GM12875 (cell line): ENCODE measurements around the gene NBPF1.
"Not testable (repeated sequence)": the region's sequence is repeated elsewhere in the genome, so short reads cannot be mapped to it uniquely, and the experiment has no call there.

ENCODE experiments used
- H3K4me3 ChIP-seq: one replicate; pipeline ENCODE4 v1.5.1; 2011; ENCODE audit warnings: low read depth, low read length, control low read depth
- CTCF ChIP-seq: IDR thresholded peaks from 2 replicates; pipeline ENCODE4 v1.5.1; 2011; ENCODE audit warnings: low read depth, mild to moderate bottlenecking, control low read depth, inconsistent platforms, low read length, moderate library complexity, borderline replicate concordance; ENCODE audit not compliant: insufficient read depth

NBPF1 gene

GRCh38 chr1:16631248-16632043, 18.1 kb upstream of the NBPF1 start:
- TF ChIP-seq CTCF: no peak
- H3K4me3 ChIP-seq: no peak overlapping the region

GRCh38 chr1:16630661-16631247, 17.4 kb upstream of the NBPF1 start:
- TF ChIP-seq CTCF: no peak

GRCh38 chr1:16629916-16630530, 16.7 kb upstream of the NBPF1 start:
- H3K4me3 ChIP-seq: not testable (repeated sequence)

More at GRCh38 chr1:16630661-16631247, 17.4 kb upstream of the NBPF1 start:
- H3K4me3 ChIP-seq: no peak overlapping the region

GRCh38 chr1:16628361-16629111, 15.2 kb upstream of the NBPF1 start:
- no peak overlapping the region for H3K4me3 ChIP-seq
- TF ChIP-seq CTCF: no peak

GRCh38 chr1:16626409-16626983, 13.1 kb upstream of the NBPF1 start:
- not testable (repeated sequence) for H3K4me3 ChIP-seq

- no peak for TF ChIP-seq CTCF
Observed at GRCh38 chr1:16625497-16626408, 12.4 kb upstream of the NBPF1 start.

GRCh38 chr1:16623812-16624719, 10.7 kb upstream of the NBPF1 start:
- not testable (repeated sequence) for H3K4me3 ChIP-seq

More at GRCh38 chr1:16625497-16626408, 12.4 kb upstream of the NBPF1 start:
- H3K4me3 ChIP-seq: no peak overlapping the region

- H3K4me3 ChIP-seq: not testable (repeated sequence)
Observed at GRCh38 chr1:16623337-16623736, 10.0 kb upstream of the NBPF1 start.

GRCh38 chr1:16621681-16622315, 8.4 kb upstream of the NBPF1 start:
- H3K4me3 ChIP-seq: not testable (repeated sequence)
